ENCODE results near the gene WFDC6.

WFDC6 gene

GRCh38 chr20:45507011-45507820 is 32.1 kb downstream of the WFDC6 start:
- TF ChIP-seq CTCF (IDR thresholded peaks at IDR 0.05; ENCODE audit: low read length, missing control alignments), result no peak
- peak; percentile 1 for DNase-seq (ENCODE audit: low read depth)
- H3K4me3 ChIP-seq (replicated peaks; ENCODE audit: low read depth, low read length), result no peak overlapping the region

- no peak overlapping the region for H3K4me3 ChIP-seq (replicated peaks; ENCODE audit: low read depth, low read length)
- TF ChIP-seq CTCF (IDR thresholded peaks at IDR 0.05; ENCODE audit: low read length, missing control alignments), result no peak
- no peak for DNase-seq (ENCODE audit: low read depth)
Observed at GRCh38 chr20:45506398-45506797, 32.9 kb downstream of the WFDC6 start.

GRCh38 chr20:45503403-45503802 is 35.9 kb downstream of the WFDC6 start:
- H3K4me3 ChIP-seq (replicated peaks; ENCODE audit: low read depth, low read length), result no peak overlapping the region
- DNase-seq (ENCODE audit: low read depth), result no peak
- TF ChIP-seq CTCF (IDR thresholded peaks at IDR 0.05; ENCODE audit: low read length, missing control alignments), result no peak

GRCh38 chr20:45502561-45502960 is 36.7 kb downstream of the WFDC6 start:
- no peak for DNase-seq (ENCODE audit: low read depth)
- TF ChIP-seq CTCF (IDR thresholded peaks at IDR 0.05; ENCODE audit: low read length, missing control alignments), result no peak
- no peak overlapping the region for H3K4me3 ChIP-seq (replicated peaks; ENCODE audit: low read depth, low read length)

GRCh38 chr20:45501600-45501999 is 37.7 kb downstream of the WFDC6 start:
- no peak for DNase-seq (ENCODE audit: low read depth)
- TF ChIP-seq CTCF (IDR thresholded peaks at IDR 0.05; ENCODE audit: low read length, missing control alignments), result no peak

GRCh38 chr20:45500022-45500421 is 39.3 kb downstream of the WFDC6 start:
- no peak for TF ChIP-seq CTCF (IDR thresholded peaks at IDR 0.05; ENCODE audit: low read length, missing control alignments)
- DNase-seq (ENCODE audit: low read depth), result no peak
- no peak overlapping the region for H3K4me3 ChIP-seq (replicated peaks; ENCODE audit: low read depth, low read length)

More at GRCh38 chr20:45501600-45501999, 37.7 kb downstream of the WFDC6 start:
- no peak overlapping the region for H3K4me3 ChIP-seq (replicated peaks; ENCODE audit: low read depth, low read length)

Data from fibroblast of pulmonary artery (primary cell).